Measurements from ENCODE around the gene CARNS1. TPM values are rescaled to one million over a fixed set of nuclear protein-coding genes. Genes with fewer than 3 reads are reported as not detected.
"Not testable (repeated sequence)": the region's sequence is repeated elsewhere in the genome, so short reads cannot be mapped to it uniquely, and the experiment has no call there.

CARNS1 gene
- total and polyA plus RNA-seq, 11 donors, result 0.89 to 33.6 (median 6.2) TPM

- Histone ChIP-seq H3K27me3 (no peaks in the 10 kb centered on the region), H3K4me3 (no peak overlapping the region), H3K9me3 (no peaks in the 10 kb centered on the region), H3K36me3 (no peaks in the 10 kb centered on the region), H3K4me1 (peaks cover 0 to 37% (median 21%) of the 10 kb centered on the region in 12 donors), H3K27ac (no peak overlapping the region)
- no peak for DNase-seq
- intact Hi-C loops (cut with DNase I), result loop anchor here in 1 of 10 donors (5.0 kb wide), 1 partner anchor 79 kb away; no protein-coding TSS in a partner anchor
- ATAC-seq, result no peak
- 82 to 96% (median 94%) methylated on average over 7 to 13 of the region's 13 CpGs for WGBS, 4 donors
- TF ChIP-seq POLR2A (IDR thresholded peaks at IDR 0.05), result no peak
- TF ChIP-seq CTCF (IDR thresholded peaks at IDR 0.05), result no peak
Measured at GRCh38 chr11:67423466-67423865, 8.0 kb downstream of the CARNS1 start.

- TF ChIP-seq CTCF (IDR thresholded peaks at IDR 0.05) (no peak), POLR2A (IDR thresholded peaks at IDR 0.05) (no peak)
- no peaks in the 10 kb centered on the region for H3K27me3 ChIP-seq
- 86 to 91% (median 87%) methylated on average over 16 to 34 of the region's 34 CpGs for WGBS, 4 donors
- no peak overlapping the region for H3K4me3 ChIP-seq
- no peaks in the 10 kb centered on the region for H3K36me3 ChIP-seq
- H3K9me3 ChIP-seq, result no peaks in the 10 kb centered on the region
- DNase-seq (no peak), ATAC-seq (no peak)
- intact Hi-C loops (cut with DNase I), result loop anchor here in 1 of 10 donors (5.0 kb wide), 1 partner anchor 78 kb away; no protein-coding TSS in a partner anchor
- H3K4me1 ChIP-seq, result peaks cover 2 to 35% (median 22%) of the 10 kb centered on the region in 12 donors
- H3K27ac ChIP-seq, result no peak overlapping the region
Measured at GRCh38 chr11:67423891-67424613, 8.6 kb downstream of the CARNS1 start.

GRCh38 chr11:67427364-67427859 is 11.9 kb downstream of the CARNS1 start:
- WGBS, 4 donors, result 75 to 81% (median 79%) methylated on average over 19 of the region's 19 CpGs
- intact Hi-C loops (cut with DNase I), result loop anchor here in 2 of 10 donors (5.0 kb wide), 1 partner anchor 80 kb away; the partner anchor contains the start of genes CDK2AP2 (in 2 of the 2) and PITPNM1 (in 2 of the 2)
- not testable (repeated sequence) for DNase-seq, H3K27me3 ChIP-seq, ATAC-seq, H3K9me3 ChIP-seq
- H3K4me1 ChIP-seq, result peaks cover 7 to 23% (median 14%) of the 10 kb centered on the region in 12 donors
- H3K27ac ChIP-seq, result peak overlapping the region in 11 of 12 donors; percentile 2 to 96 (median 89)
- peak overlapping the region; percentile 58 to 94 (median 80) for H3K4me3 ChIP-seq
- H3K36me3 ChIP-seq, result peaks cover 0 to 31% (median 23%) of the 10 kb centered on the region in 9 donors

GRCh38 chr11:67428052-67429001 is 12.8 kb downstream of the CARNS1 start, which contains the start of gene RPS6KB2:
Gene RPS6KB2 (plus strand): TSS chr11:67428494. CDS start chr11:67428546, 52 bp downstream.
- DNase-seq, result peak; percentile 98 to 99 (median 99)
- peaks cover 0 to 40% (median 32%) of the 10 kb centered on the region in 9 donors for H3K36me3 ChIP-seq
- intact Hi-C loops (cut with DNase I), result loop anchor here in 5 of 10 donors (1.0 to 5.0 kb wide), 5 partner anchors 14 to 79 kb away; partner anchors contain the start of genes CDK2AP2 (in 2 of the 5), PITPNM1 (in 2 of the 5), CORO1B (in 1 of the 5) and TMEM134 (in 1 of the 5)
- peaks cover 7 to 23% (median 14%) of the 10 kb centered on the region in 12 donors for H3K4me1 ChIP-seq
- TF ChIP-seq POLR2A (IDR thresholded peaks at IDR 0.05) (peak; percentile 54 to 93), CTCF (IDR thresholded peaks at IDR 0.05) (peak in 1 of 12 donors; percentile 15)
- peak within 1 kb of the TSS; percentile 76 to 96 (median 88) for H3K27ac ChIP-seq
- H3K27me3 ChIP-seq, result no peaks in the 10 kb centered on the region
- H3K4me3 ChIP-seq, result peak within 1 kb of the TSS; percentile 58 to 94 (median 80)
- H3K9me3 ChIP-seq, result no peaks in the 10 kb centered on the region
- peak; percentile 90 to 96 (median 94) for ATAC-seq
- 0 to 1% (median 1%) methylated on average over 64 to 68 of the region's 68 CpGs for WGBS, 4 donors
